GM23338 (cell line): Measurements from ENCODE around the gene NCF4. TPM values are rescaled to one million over a fixed set of nuclear protein-coding genes. Genes with fewer than 3 reads are reported as not detected.

ENCODE experiments used
- ATAC-seq: fragments of 200-7000 bp; cut with Tn5 transposase; 3 replicates; pipeline ENCODE4 v1.9.1; 2020
- DNase-seq: peaks from one replicate; pipeline ENCODE4 v3.0.0-alpha.2; 2015; ENCODE audit warnings: low spot score
- H2AFZ ChIP-seq: fragments of 200-600 bp; sonication (generic); 2 replicates; pipeline ENCODE4 v1.8.0; 2016; ENCODE audit warnings: antibody characterized with exemption, mild to moderate bottlenecking, moderate library complexity
- H3F3A ChIP-seq: fragments of 200-600 bp; sonication (generic); replicated peaks from 2 replicates; pipeline ENCODE4 v1.8.0; 2017; ENCODE audit warnings: antibody characterized with exemption, mixed run types, low read depth
- H3K27ac ChIP-seq: fragments of 200-600 bp; sonication (generic); 2 replicates; pipeline ENCODE4 v1.6.1; 2016; ENCODE audit warnings: low read depth
- H3K27me3 ChIP-seq: fragments of 200-600 bp; sonication (generic); 2 replicates; pipeline ENCODE4 v1.8.0; 2016; ENCODE audit warnings: mild to moderate bottlenecking, mixed run types, moderate library complexity; ENCODE audit not compliant: insufficient read depth
- H3K36me3 ChIP-seq: fragments of 200-600 bp; sonication (generic); 2 replicates; pipeline ENCODE4 v1.8.0; 2016; ENCODE audit warnings: mild to moderate bottlenecking; ENCODE audit not compliant: insufficient read depth
- H3K4me1 ChIP-seq: fragments of 200-600 bp; sonication (generic); 2 replicates; pipeline ENCODE4 v1.8.0; 2016; ENCODE audit warnings: mild to moderate bottlenecking, moderate library complexity; ENCODE audit not compliant: insufficient read depth
- H3K4me2 ChIP-seq: fragments of 200-600 bp; sonication (generic); 2 replicates; pipeline ENCODE4 v1.7.1; 2017; ENCODE audit warnings: mixed run types
- H3K4me3 ChIP-seq: fragments of 200-600 bp; sonication (generic); 2 replicates; pipeline ENCODE4 v1.6.1; 2016; ENCODE audit warnings: mixed run types
- H3K79me2 ChIP-seq: fragments of 200-600 bp; sonication (generic); replicated peaks from 2 replicates; pipeline ENCODE4 v1.8.0; 2017; ENCODE audit warnings: mild to moderate bottlenecking; ENCODE audit not compliant: insufficient read depth
- H3K9me2 ChIP-seq: fragments of 200-600 bp; sonication (generic); 2 replicates; pipeline ENCODE4 v1.8.0; 2017; ENCODE audit not compliant: insufficient read depth
- H4K20me1 ChIP-seq: fragments of 200-600 bp; sonication (generic); replicated peaks from 2 replicates; pipeline ENCODE4 v1.8.0; 2017; ENCODE audit warnings: mild to moderate bottlenecking; ENCODE audit not compliant: insufficient read depth
- H3K27ac Mint-ChIP-seq: 2 replicates; pipeline ENCODE4 v1.8.0; 2020; ENCODE audit warnings: inconsistent platforms, mild to moderate bottlenecking, moderate library complexity, mixed read lengths
- H3K27me3 Mint-ChIP-seq: 3 replicates; pipeline ENCODE4 v1.8.0; 2022; ENCODE audit warnings: low read depth, mild to moderate bottlenecking, moderate library complexity, mixed read lengths, inconsistent platforms; ENCODE audit not compliant: insufficient read depth, poor library complexity
- H3K36me3 Mint-ChIP-seq: 3 replicates; pipeline ENCODE4 v1.8.0; 2021; ENCODE audit warnings: low read depth, mild to moderate bottlenecking, inconsistent platforms, moderate library complexity, mixed read lengths
- H3K4me1 Mint-ChIP-seq: 3 replicates; pipeline ENCODE4 v1.8.0; 2020; ENCODE audit warnings: mild to moderate bottlenecking, inconsistent platforms, mixed read lengths
- H3K4me3 Mint-ChIP-seq: 3 replicates; pipeline ENCODE4 v1.8.0; 2021; ENCODE audit warnings: moderate library complexity, mild to moderate bottlenecking, inconsistent platforms, mixed read lengths
- H3K9me3 Mint-ChIP-seq: 3 replicates; pipeline ENCODE4 v1.8.0; 2020; ENCODE audit warnings: moderate library complexity, mild to moderate bottlenecking, inconsistent platforms, mixed read lengths
- CREB1 ChIP-seq: fragments of 250-450 bp; sonication (Bioruptor Pico); IDR thresholded peaks from 2 replicates; pipeline ENCODE4 v1.5.0; 2020; ENCODE audit warnings: low read depth, mild to moderate bottlenecking, moderate library complexity
- EZH2 ChIP-seq: fragments of 200-600 bp; sonication (generic); IDR thresholded peaks from one replicate; pipeline ENCODE4 v1.8.0; 2017; ENCODE audit warnings: antibody characterized with exemption, mild to moderate bottlenecking, low read depth; ENCODE audit not compliant: unreplicated experiment
- EZH2phosphoT487 ChIP-seq: fragments of 200-600 bp; sonication (generic); IDR thresholded peaks from one replicate; pipeline ENCODE4 v1.8.1; 2018; ENCODE audit warnings: antibody characterized with exemption; ENCODE audit not compliant: unreplicated experiment
- JUNB ChIP-seq: IDR thresholded peaks from one replicate; pipeline ENCODE4 v1.6.1; 2016; ENCODE audit warnings: antibody characterized with exemption; ENCODE audit not compliant: unreplicated experiment
- NANOG ChIP-seq: IDR thresholded peaks from 2 replicates; pipeline ENCODE4 v1.6.1; 2016; ENCODE audit warnings: antibody characterized with exemption, borderline replicate concordance
- POLR2AphosphoS5 ChIP-seq: IDR thresholded peaks from 2 replicates; pipeline ENCODE4 v1.6.1; 2016; ENCODE audit warnings: antibody characterized with exemption, low read depth
- STAT1 ChIP-seq: IDR thresholded peaks from one replicate; pipeline ENCODE4 v1.6.1; 2016; ENCODE audit warnings: antibody characterized with exemption; ENCODE audit not compliant: unreplicated experiment
- ZNF331 ChIP-seq: fragments of 250-450 bp; sonication (Bioruptor Pico); IDR thresholded peaks from 2 replicates; pipeline ENCODE4 v1.5.0; 2020; ENCODE audit warnings: low read depth, mild to moderate bottlenecking, moderate library complexity
- polyA plus RNA-seq: library from polyadenylated mRNA; unstranded; fragments of >200 nt; fragmentation: Nextera tagmentation; extraction: Ambion mirVana; gene quantifications from 2 replicates; pipeline ENCODE4 v1.2.1, GENCODE V29; 2016
- total RNA-seq: library from RNA; depleted of rRNA; stranded (reverse); fragments of >200 nt; shearing (Covaris generic); gene quantifications from 2 replicates; pipeline ENCODE4 v1.2.3, GENCODE V29; 2014
- TF ChIP-seq, protein P1 (sequence below): IDR thresholded peaks from 2 replicates; pipeline ENCODE4 v1.6.1; 2016; ENCODE audit warnings: antibody characterized with exemption
- TF ChIP-seq, protein P2 (sequence below), 2 experiments: fragments of 200-600 bp in 1 of 2; sonication (generic) in 1 of 2; conservative IDR thresholded peaks; 2 replicates each; pipeline versions ENCODE4 v1.5.1 to v1.6.1; 2016 to 2017; ENCODE audit warnings: antibody characterized with exemption in 2 of 2, low read depth in 2 of 2, mild to moderate bottlenecking in 2 of 2, moderate library complexity in 1 of 2
- TF ChIP-seq, protein P3 (sequence below): IDR thresholded peaks from one replicate; pipeline ENCODE4 v1.6.1; 2018; ENCODE audit warnings: antibody characterized with exemption; ENCODE audit not compliant: unreplicated experiment

The NCF4 gene
- total and polyA plus RNA-seq, 2 experiments from 2014 or later = not detected

DNA sequence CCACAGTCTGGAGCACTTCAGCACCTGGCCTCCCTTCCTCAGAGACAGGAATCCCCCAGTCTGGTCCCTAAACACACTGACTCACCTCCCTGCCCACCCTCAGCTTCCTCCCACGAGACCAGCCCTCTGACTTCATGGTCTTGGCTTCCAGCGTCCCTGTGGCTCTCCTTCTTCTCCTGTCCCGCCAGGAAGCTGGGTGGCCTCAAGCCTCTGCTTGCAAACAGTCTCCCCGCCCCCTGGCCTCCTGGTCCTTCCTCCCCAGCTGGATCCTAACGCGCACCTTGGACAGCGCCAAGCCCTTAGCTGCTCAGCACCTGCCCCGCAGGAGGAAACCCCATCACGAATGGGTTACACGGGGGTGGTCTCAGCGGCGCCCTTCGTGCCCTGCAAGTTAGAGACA, 4.5 kb downstream of the NCF4 start:
- no peak overlapping the region for H3K4me3 Mint-ChIP-seq
- peak; percentile 54 for DNase-seq

DNA sequence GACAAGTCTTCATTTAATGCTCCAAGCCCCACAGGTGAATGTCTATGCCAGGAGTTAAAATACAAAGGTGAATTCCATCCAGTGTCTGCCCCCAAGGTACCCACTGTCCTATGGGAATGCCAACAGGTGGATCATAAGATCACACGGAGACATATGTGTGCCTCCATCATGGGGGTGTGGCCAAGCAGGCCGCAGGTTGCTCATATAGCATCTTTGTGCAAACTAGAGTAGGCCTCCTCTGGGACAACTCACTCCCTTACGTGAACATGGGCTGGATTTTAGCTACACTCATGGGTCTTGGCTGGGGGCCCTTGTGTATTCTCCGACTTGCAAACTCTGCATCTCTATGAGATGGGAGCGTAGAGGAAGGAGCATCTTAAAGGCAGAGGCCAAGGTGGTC, 6.9 kb downstream of the NCF4 start:
- Histone ChIP-seq H4K20me1 (no peaks in the 10 kb centered on the region), H3K9me2 (peaks cover 3% of the 10 kb centered on the region; the same call in 1 of the 2 replicates), H3K4me1 (no peaks in the 10 kb centered on the region), H3K79me2 (no peaks in the 10 kb centered on the region), H2AFZ (no peak overlapping the region), H3F3A (no peaks in the 10 kb centered on the region), H3K4me3 (no peak overlapping the region), H3K27ac (no peak overlapping the region), H3K27me3 (no peaks in the 10 kb centered on the region), H3K36me3 (no peaks in the 10 kb centered on the region), H3K4me2 (no peak overlapping the region)
- Mint-ChIP-seq H3K4me1 (peaks cover 2% of the 10 kb centered on the region; the same call in 1 of the 3 replicates), H3K36me3 (no peaks in the 10 kb centered on the region; the same call in 2 of the 3 replicates), H3K27me3 (peaks cover 19% of the 10 kb centered on the region), H3K9me3 (peaks cover 7% of the 10 kb centered on the region; the same call in 2 of the 3 replicates), H3K27ac (no peak overlapping the region), H3K4me3 (no peak overlapping the region)
- ATAC-seq (no peak), DNase-seq (no peak)
- TF ChIP-seq NANOG (no peak), JUNB (no peak), POLR2AphosphoS5 (no peak), EZH2phosphoT487 (no peak), STAT1 (no peak), ZNF331 (CRISPR knock-in tag) (no peak), CREB1 (CRISPR knock-in tag) (no peak), EZH2 (no peak)
- TF ChIP-seq, protein P1, sequence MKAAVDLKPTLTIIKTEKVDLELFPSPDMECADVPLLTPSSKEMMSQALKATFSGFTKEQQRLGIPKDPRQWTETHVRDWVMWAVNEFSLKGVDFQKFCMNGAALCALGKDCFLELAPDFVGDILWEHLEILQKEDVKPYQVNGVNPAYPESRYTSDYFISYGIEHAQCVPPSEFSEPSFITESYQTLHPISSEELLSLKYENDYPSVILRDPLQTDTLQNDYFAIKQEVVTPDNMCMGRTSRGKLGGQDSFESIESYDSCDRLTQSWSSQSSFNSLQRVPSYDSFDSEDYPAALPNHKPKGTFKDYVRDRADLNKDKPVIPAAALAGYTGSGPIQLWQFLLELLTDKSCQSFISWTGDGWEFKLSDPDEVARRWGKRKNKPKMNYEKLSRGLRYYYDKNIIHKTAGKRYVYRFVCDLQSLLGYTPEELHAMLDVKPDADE = no peak
- TF ChIP-seq, protein P2, sequence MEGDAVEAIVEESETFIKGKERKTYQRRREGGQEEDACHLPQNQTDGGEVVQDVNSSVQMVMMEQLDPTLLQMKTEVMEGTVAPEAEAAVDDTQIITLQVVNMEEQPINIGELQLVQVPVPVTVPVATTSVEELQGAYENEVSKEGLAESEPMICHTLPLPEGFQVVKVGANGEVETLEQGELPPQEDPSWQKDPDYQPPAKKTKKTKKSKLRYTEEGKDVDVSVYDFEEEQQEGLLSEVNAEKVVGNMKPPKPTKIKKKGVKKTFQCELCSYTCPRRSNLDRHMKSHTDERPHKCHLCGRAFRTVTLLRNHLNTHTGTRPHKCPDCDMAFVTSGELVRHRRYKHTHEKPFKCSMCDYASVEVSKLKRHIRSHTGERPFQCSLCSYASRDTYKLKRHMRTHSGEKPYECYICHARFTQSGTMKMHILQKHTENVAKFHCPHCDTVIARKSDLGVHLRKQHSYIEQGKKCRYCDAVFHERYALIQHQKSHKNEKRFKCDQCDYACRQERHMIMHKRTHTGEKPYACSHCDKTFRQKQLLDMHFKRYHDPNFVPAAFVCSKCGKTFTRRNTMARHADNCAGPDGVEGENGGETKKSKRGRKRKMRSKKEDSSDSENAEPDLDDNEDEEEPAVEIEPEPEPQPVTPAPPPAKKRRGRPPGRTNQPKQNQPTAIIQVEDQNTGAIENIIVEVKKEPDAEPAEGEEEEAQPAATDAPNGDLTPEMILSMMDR (conservative IDR thresholded peaks at IDR 0.05; ENCODE audit: low read depth in 2 of 2) = no peak

More for the DNA sequence above, 4.5 kb downstream of the NCF4 start:
- TF ChIP-seq, protein P2 (conservative IDR thresholded peaks at IDR 0.05; ENCODE audit: low read depth in 2 of 2) = no peak
- TF ChIP-seq, protein P3, sequence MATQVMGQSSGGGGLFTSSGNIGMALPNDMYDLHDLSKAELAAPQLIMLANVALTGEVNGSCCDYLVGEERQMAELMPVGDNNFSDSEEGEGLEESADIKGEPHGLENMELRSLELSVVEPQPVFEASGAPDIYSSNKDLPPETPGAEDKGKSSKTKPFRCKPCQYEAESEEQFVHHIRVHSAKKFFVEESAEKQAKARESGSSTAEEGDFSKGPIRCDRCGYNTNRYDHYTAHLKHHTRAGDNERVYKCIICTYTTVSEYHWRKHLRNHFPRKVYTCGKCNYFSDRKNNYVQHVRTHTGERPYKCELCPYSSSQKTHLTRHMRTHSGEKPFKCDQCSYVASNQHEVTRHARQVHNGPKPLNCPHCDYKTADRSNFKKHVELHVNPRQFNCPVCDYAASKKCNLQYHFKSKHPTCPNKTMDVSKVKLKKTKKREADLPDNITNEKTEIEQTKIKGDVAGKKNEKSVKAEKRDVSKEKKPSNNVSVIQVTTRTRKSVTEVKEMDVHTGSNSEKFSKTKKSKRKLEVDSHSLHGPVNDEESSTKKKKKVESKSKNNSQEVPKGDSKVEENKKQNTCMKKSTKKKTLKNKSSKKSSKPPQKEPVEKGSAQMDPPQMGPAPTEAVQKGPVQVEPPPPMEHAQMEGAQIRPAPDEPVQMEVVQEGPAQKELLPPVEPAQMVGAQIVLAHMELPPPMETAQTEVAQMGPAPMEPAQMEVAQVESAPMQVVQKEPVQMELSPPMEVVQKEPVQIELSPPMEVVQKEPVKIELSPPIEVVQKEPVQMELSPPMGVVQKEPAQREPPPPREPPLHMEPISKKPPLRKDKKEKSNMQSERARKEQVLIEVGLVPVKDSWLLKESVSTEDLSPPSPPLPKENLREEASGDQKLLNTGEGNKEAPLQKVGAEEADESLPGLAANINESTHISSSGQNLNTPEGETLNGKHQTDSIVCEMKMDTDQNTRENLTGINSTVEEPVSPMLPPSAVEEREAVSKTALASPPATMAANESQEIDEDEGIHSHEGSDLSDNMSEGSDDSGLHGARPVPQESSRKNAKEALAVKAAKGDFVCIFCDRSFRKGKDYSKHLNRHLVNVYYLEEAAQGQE = peak; percentile 81
- no peaks in the 10 kb centered on the region for H4K20me1 ChIP-seq
- H3K4me3 ChIP-seq = no peak overlapping the region
- no peak overlapping the region for H3K4me2 ChIP-seq
- H3K9me3 Mint-ChIP-seq = peaks cover 4% of the 10 kb centered on the region; the same call in 1 of the 3 replicates
- no peaks in the 10 kb centered on the region for H3K79me2 ChIP-seq
- H3K36me3 Mint-ChIP-seq = no peaks in the 10 kb centered on the region; the same call in 2 of the 3 replicates
- H3K4me1 Mint-ChIP-seq = peaks cover 2% of the 10 kb centered on the region; the same call in 1 of the 3 replicates
- no peak overlapping the region for H3K27ac Mint-ChIP-seq
- H2AFZ ChIP-seq = no peak overlapping the region
- H3F3A ChIP-seq = no peaks in the 10 kb centered on the region
- no peaks in the 10 kb centered on the region for H3K27me3 ChIP-seq
- no peaks in the 10 kb centered on the region for H3K36me3 ChIP-seq
- H3K4me1 ChIP-seq = no peaks in the 10 kb centered on the region
- peak; percentile 59; the same call in 2 of the 3 replicates for ATAC-seq
- peaks cover 18% of the 10 kb centered on the region for H3K27me3 Mint-ChIP-seq
- no peaks in the 10 kb centered on the region; the same call in 1 of the 2 replicates for H3K9me2 ChIP-seq
- no peak overlapping the region for H3K27ac ChIP-seq
